ENCODE results near the gene CD300A.

DNA sequence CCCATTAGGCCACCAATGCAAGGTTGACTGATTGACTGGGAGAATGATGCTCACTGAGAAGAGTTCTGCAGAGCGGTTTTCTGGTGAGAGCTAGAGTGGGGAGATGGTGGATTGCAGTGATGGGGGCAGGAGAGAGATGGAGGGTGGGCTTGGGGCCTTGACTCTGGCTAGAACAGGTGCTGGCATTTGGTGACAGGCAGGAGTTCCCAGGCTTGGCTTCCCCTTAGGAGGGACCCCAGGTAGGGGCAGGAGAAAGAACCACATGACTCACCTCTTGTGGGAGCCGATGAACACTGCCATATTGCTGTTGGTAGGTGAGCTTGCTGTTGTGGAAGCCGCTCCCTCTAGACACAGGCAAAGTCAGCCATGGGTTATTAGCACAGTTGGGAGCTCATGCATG, 56.9 kb downstream of the CD300A start:
- TF ChIP-seq POLR2A (IDR thresholded peaks at IDR 0.05; ENCODE audit: low read length) (no peak), GATA1 (IDR thresholded peaks at IDR 0.05; ENCODE audit: low read depth, low read length) (no peak)

All from erythroblast (primary cell).